ENCODE data around the gene RAB42. TPM values are rescaled to one million over a fixed set of nuclear protein-coding genes. Genes with fewer than 3 reads are reported as not detected.

RAB42 gene
- total and polyA plus RNA-seq, 2 experiments from 2014 or later, result 7.3 to 11.7 TPM

GRCh38 chr1:28642056-28642846 lies 50.2 kb downstream of the RAB42 start:
- Histone ChIP-seq H3K4me1 (ENCODE audit: low read depth) (peaks cover 13% of the 10 kb centered on the region), H3K27me3 (no peaks in the 10 kb centered on the region), H3K4me3 (peak overlapping the region; percentile 90), H3K27ac (peak overlapping the region; percentile 91), H3K36me3 (no peaks in the 10 kb centered on the region), H3K9me3 (ENCODE audit: low read depth) (no peaks in the 10 kb centered on the region)
- no peak for TF ChIP-seq CTCF (IDR thresholded peaks at IDR 0.05; ENCODE audit: low read depth, low read length)
- DNase-seq (ENCODE audit: low read depth in 1 of 2, low spot score in 1 of 2), result peak; percentile 6 to 44

- H3K4me1 ChIP-seq (ENCODE audit: low read depth), result peaks cover 18% of the 10 kb centered on the region
- H3K36me3 ChIP-seq, result no peaks in the 10 kb centered on the region
- no peaks in the 10 kb centered on the region for H3K9me3 ChIP-seq (ENCODE audit: low read depth)
- DNase-seq (ENCODE audit: low read depth in 1 of 2, low spot score in 1 of 2), result peak; percentile 95 to 97
- H3K27me3 ChIP-seq, result no peaks in the 10 kb centered on the region
- peak within 1 kb of the TSS; percentile 90 for H3K4me3 ChIP-seq
- peak within 1 kb of the TSS; percentile 91 for H3K27ac ChIP-seq
- peak; percentile 44 for TF ChIP-seq CTCF (IDR thresholded peaks at IDR 0.05; ENCODE audit: low read depth, low read length)
Observed at GRCh38 chr1:28642847-28643635, 51.0 kb downstream of the RAB42 start, which contains the start of gene TAF12. TSS of gene TAF12 (minus strand) at chr1:28643067. CDS start at chr1:28622081, 20,986 bp downstream.

GRCh38 chr1:28644494-28644893 lies 52.4 kb downstream of the RAB42 start:
- DNase-seq (ENCODE audit: low read depth in 1 of 2, low spot score in 1 of 2), result no peak
- Histone ChIP-seq H3K36me3 (no peaks in the 10 kb centered on the region), H3K9me3 (ENCODE audit: low read depth) (no peaks in the 10 kb centered on the region), H3K4me1 (ENCODE audit: low read depth) (peaks cover 18% of the 10 kb centered on the region), H3K27me3 (no peaks in the 10 kb centered on the region), H3K4me3 (no peak overlapping the region), H3K27ac (peak overlapping the region; percentile 91)
- no peak for TF ChIP-seq CTCF (IDR thresholded peaks at IDR 0.05; ENCODE audit: low read depth, low read length)

Other genes starting within 250 kb of the RAB42 start
- 13.5 and 14.8 TPM in 2 replicates for gene PHACTR4, start 222.5 kb upstream of the RAB42 start, total RNA-seq
- gene PHACTR4, start 222.5 kb upstream of the RAB42 start, polyA plus RNA-seq, result 27.1 TPM in 2 replicates
- 22.0 and 24.7 TPM in 2 replicates for gene RCC1, start 86.2 kb upstream of the RAB42 start, total RNA-seq
- gene RCC1, start 86.2 kb upstream of the RAB42 start, polyA plus RNA-seq, result 14.6 and 24.6 TPM in 2 replicates
- 26.0 and 26.1 TPM in 2 replicates for gene TRNAU1AP, start 39.2 kb upstream of the RAB42 start, total RNA-seq
- gene TRNAU1AP, start 39.2 kb upstream of the RAB42 start, polyA plus RNA-seq, result 39.9 and 61.2 TPM in 2 replicates
- gene TAF12, start 50.8 kb downstream of the RAB42 start, total RNA-seq, result 32.4 and 40.3 TPM in 2 replicates
- 44.2 and 51.9 TPM in 2 replicates for gene TAF12, start 50.8 kb downstream of the RAB42 start, polyA plus RNA-seq
- not detected in 2 replicates for gene RNU11, start 56.3 kb downstream of the RAB42 start, total RNA-seq
- not detected in 2 replicates for gene RNU11, start 56.3 kb downstream of the RAB42 start, polyA plus RNA-seq
- 6.7 and 7.5 TPM in 2 replicates for gene GMEB1, start 76.5 kb downstream of the RAB42 start, total RNA-seq
- gene GMEB1, start 76.5 kb downstream of the RAB42 start, polyA plus RNA-seq, result 6.0 and 7.6 TPM in 2 replicates
- 53.7 and 62.8 TPM in 2 replicates for gene YTHDF2, start 144.7 kb downstream of the RAB42 start, total RNA-seq
- 84.0 and 88.1 TPM in 2 replicates for gene YTHDF2, start 144.7 kb downstream of the RAB42 start, polyA plus RNA-seq
- 0.25 and 0.60 TPM in 2 replicates for gene OPRD1, start 219.9 kb downstream of the RAB42 start, total RNA-seq
- 0.02 and 0.13 TPM in 2 replicates for gene OPRD1, start 219.9 kb downstream of the RAB42 start, polyA plus RNA-seq